AG09319 (cell line): ENCODE measurements around the gene ACSBG1.
A peak's percentile ranks its signal among the peaks of the same experiment; 100 is the strongest.

Experiments used
- DNase-seq: peaks from one replicate; pipeline ENCODE4 v3.0.0-alpha.2; 2010; ENCODE audit warnings: low read depth; ENCODE audit errors: extremely low read depth
- CTCF ChIP-seq: IDR thresholded peaks from 2 replicates; pipeline ENCODE4 v1.5.1; 2011; ENCODE audit warnings: low read depth, mild to moderate bottlenecking, inconsistent platforms, low read length, moderate library complexity

ACSBG1 gene

GRCh38 chr15:78149805-78150751 lies 84.3 kb downstream of the ACSBG1 start:
- no peak for TF ChIP-seq CTCF
- no peak for DNase-seq

GRCh38 chr15:78149068-78149804 lies 85.1 kb downstream of the ACSBG1 start, which contains the start of gene IDH3A:
IDH3A (plus strand) TSS chr15:78149362; CDS start chr15:78149404, 42 bp downstream.
- TF ChIP-seq CTCF = no peak
- peak; percentile 90 for DNase-seq

- TF ChIP-seq CTCF = no peak
- no peak for DNase-seq
These were observed 85.8 kb downstream of the ACSBG1 start for GRCh38 chr15:78148392-78149067.

GRCh38 chr15:78147566-78147965 lies 86.8 kb downstream of the ACSBG1 start:
- DNase-seq = no peak
- no peak for TF ChIP-seq CTCF

GRCh38 chr15:78146425-78147154 lies 87.8 kb downstream of the ACSBG1 start:
- TF ChIP-seq CTCF = no peak
- DNase-seq = no peak

GRCh38 chr15:78142332-78142731 lies 92.0 kb downstream of the ACSBG1 start:
- no peak for TF ChIP-seq CTCF

More at GRCh38 chr15:78142332-78142731, 92.0 kb downstream of the ACSBG1 start:
- DNase-seq = no peak
